ENCODE measurements around the gene FTH1.
A peak's percentile ranks its signal among the peaks of the same experiment; 100 is the strongest.
"Not testable (repeated sequence)": the region's sequence is repeated elsewhere in the genome, so short reads cannot be mapped to it uniquely, and the experiment has no call there.

The FTH1 gene

GRCh38 chr11:61978703-61979661, 11.5 kb upstream of the FTH1 start:
- DNase-seq = no peak

GRCh38 chr11:61976813-61977475, 9.5 kb upstream of the FTH1 start:
- DNase-seq = no peak

GRCh38 chr11:61976420-61976800, 9.0 kb upstream of the FTH1 start:
- no peak for DNase-seq

GRCh38 chr11:61975638-61976419, 8.4 kb upstream of the FTH1 start:
- DNase-seq = no peak

- no peak for DNase-seq
Observed at GRCh38 chr11:61974766-61975631, 7.6 kb upstream of the FTH1 start.

- DNase-seq = no peak
Observed at GRCh38 chr11:61973476-61974162, 6.2 kb upstream of the FTH1 start.

GRCh38 chr11:61972672-61973475, 5.4 kb upstream of the FTH1 start:
- no peak for DNase-seq

- no peak for DNase-seq
Observed at GRCh38 chr11:61972112-61972671, 4.8 kb upstream of the FTH1 start.

- peak; percentile 96 for DNase-seq
Observed at GRCh38 chr11:61971248-61972111, 4.0 kb upstream of the FTH1 start.

- no peak for DNase-seq
Observed at GRCh38 chr11:61969838-61970662, 2.6 kb upstream of the FTH1 start.

- DNase-seq = no peak
Observed at GRCh38 chr11:61969391-61969758, 1.9 kb upstream of the FTH1 start.

- no peak for DNase-seq
Observed at GRCh38 chr11:61968758-61969390, 1.4 kb upstream of the FTH1 start.

- no peak for DNase-seq
Observed at GRCh38 chr11:61967924-61968757, 707 bp upstream of the FTH1 start.

GRCh38 chr11:61966734-61967115, 709 bp downstream of the FTH1 start:
- DNase-seq = no peak

- DNase-seq = not testable (repeated sequence)
Observed at GRCh38 chr11:61964666-61965271, 2.7 kb downstream of the FTH1 start.

GRCh38 chr11:61964058-61964665, 3.3 kb downstream of the FTH1 start:
- DNase-seq = no peak
